HG02973 (cell line): ENCODE results near the gene SH2D1B.

ENCODE experiments used
- ATAC-seq: cut with Tn5 transposase; IDR thresholded peaks from one replicate; pipeline ENCODE4 v1.9.1; 2021; ENCODE audit warnings: moderate library complexity; ENCODE audit not compliant: unreplicated experiment

The SH2D1B gene

GRCh38 chr1:162383516-162383915 is 28.4 kb downstream of the SH2D1B start:
- no peak for ATAC-seq

DNA sequence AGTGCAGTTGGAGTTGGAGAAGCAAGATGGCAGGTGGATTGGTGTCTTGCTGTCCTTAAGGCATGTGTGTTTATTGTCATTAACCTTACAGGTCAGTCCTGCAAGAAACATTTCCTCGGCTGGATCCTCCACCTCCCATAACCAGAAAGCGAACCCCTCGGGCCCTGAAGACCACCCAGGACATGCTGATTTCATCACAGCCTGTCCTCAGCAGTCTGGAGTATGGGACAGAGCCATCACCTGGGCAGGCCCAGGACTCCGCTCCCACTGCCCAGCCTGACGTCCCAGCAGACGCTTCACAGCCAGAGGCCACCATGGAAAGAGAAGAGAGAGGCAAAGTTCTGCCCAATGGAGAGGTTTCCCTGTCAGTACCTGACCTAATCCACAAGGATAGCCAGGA is 28.8 kb downstream of the SH2D1B start:
- no peak for ATAC-seq

GRCh38 chr1:162381941-162382750 is 29.8 kb downstream of the SH2D1B start:
- no peak for ATAC-seq

- no peak for ATAC-seq
Measured at GRCh38 chr1:162381383-162381782, 30.6 kb downstream of the SH2D1B start, which contains the start of gene C1orf226. TSS of gene C1orf226 (plus strand) at chr1:162381728. CDS start at chr1:162381902, 174 bp downstream.

- ATAC-seq: no peak
Measured at GRCh38 chr1:162380061-162380846, 31.7 kb downstream of the SH2D1B start.

DNA sequence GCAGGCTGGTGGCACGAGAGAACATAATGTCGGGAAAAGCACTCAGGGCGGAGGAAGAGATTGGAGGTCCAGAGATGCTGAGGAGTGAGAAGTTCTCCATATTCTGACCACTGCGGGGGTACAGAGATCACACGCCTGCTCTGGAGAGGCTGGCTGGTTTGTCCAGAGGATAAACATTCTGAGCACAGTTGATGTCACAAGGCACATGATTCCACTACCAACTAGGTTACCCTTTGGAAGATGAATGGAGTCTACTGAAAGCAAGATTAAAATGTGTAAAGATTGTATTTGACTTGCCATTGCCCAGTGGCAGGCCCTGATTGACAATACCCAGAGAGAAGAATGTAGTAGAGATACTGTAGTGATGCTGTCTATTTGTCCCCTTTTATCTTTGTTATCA is 35.2 kb downstream of the SH2D1B start, which contains the start of gene SPATA46:
SPATA46 (minus strand) TSS at position 164 of the 400 bp plus-strand sequence; CDS start at position 100, 64 bp downstream.
- no peak for ATAC-seq

- no peak for ATAC-seq
Measured at GRCh38 chr1:162375463-162375862, 36.5 kb downstream of the SH2D1B start.

DNA sequence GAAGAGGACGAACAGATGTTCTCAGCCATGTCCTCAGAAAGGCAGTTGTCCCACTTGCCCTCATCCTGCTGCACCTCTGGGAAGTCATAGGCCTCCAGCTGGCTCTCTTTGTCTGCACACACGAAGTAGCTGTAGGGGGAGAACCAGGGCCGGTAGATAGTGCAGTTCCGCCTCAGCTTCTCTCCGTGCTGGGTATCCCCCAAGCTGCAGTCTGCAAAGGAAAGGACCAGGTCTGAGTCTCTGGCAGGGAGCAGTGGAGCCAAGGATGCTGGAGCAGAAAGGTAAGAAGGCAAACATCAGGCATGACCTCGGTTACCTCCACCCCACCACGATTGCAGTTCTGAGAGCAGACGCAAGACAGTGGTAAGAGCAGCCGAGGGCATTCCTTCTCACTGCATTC is 37.5 kb downstream of the SH2D1B start:
- no peak for ATAC-seq

- no peak for ATAC-seq
Measured at GRCh38 chr1:162373541-162374260, 38.2 kb downstream of the SH2D1B start.

DNA sequence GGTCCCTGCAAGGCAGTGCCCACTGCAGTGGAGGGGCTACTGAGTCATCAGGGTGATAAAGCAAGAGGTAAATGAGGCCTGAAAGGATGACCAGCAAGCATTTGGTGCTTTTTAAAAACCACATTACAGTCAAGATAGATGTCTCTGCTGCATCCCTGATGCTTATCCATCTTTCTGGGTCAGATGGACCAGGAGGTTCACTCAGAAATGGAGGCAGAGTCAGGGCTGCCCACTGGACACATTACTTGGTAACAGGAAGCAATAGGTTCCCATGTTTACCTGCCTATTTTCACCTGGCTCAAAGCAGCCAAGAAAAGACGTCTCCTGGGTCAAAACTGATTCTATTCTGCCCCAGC is 38.9 kb downstream of the SH2D1B start:
- no peak for ATAC-seq

- ATAC-seq: no peak
Measured at GRCh38 chr1:162372159-162373071, 39.5 kb downstream of the SH2D1B start.

GRCh38 chr1:162371611-162372010 is 40.3 kb downstream of the SH2D1B start:
- no peak for ATAC-seq

- ATAC-seq: no peak
Measured at GRCh38 chr1:162370721-162371120, 41.2 kb downstream of the SH2D1B start.

DNA sequence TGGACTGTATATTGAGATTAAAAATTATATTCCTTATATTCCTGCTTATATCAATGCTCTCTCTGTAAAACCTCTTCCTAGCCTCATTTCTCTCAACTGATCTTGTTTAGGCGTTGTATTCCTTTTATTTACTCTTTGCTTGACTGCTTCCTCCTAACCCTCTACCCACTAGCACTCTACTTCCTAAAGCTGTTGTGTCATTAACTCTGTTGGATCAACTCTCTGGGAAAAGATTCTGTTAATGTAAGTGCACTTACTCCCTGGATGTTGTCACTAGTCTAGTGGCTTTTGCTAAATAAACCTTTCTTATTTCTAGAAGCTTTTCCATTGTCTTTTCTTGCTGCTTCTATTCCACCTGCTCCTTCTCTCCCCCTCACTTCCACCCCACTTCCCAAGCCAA is 41.8 kb downstream of the SH2D1B start:
- no peak for ATAC-seq

DNA sequence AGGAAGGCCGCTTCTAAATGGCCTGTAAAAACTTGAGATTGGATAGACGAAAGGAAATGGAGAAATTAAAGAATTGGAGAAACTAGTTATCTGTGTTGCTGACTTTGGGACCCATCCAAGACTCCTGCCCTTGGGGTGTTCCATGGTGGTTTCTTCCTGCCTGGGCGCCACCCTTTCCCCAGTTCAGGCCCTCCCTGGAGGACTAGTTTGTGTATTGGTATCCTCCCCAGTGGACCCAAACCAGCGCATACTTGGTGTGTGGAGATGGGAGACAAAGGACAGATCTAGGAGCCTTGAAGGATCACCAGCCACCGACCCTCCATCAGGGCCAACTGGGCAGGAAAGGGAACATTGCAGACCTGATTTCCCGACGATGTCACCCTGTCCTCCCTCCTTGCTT is 42.4 kb downstream of the SH2D1B start:
- no peak for ATAC-seq

DNA sequence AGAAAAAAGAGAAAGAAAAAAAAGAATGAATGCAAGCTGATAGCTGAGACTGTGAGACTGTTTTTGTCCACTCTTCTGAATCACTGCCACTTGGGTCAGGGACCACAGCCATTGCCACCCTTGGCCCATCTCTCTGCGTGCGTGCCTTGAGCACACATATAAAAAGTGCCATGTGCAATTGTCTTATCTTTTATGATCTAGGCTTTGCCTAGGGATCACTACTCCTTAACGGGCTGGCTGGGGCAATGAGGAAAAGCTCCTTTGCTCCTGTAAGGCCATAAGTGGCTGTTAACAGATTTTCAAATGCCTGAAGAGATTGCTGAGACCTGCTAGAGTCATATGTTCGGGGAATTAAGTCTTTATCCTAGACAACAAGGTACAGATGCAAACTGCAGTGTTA is 43.5 kb downstream of the SH2D1B start:
- ATAC-seq: no peak

- no peak for ATAC-seq
Measured at GRCh38 chr1:162367772-162368171, 44.2 kb downstream of the SH2D1B start.

DNA sequence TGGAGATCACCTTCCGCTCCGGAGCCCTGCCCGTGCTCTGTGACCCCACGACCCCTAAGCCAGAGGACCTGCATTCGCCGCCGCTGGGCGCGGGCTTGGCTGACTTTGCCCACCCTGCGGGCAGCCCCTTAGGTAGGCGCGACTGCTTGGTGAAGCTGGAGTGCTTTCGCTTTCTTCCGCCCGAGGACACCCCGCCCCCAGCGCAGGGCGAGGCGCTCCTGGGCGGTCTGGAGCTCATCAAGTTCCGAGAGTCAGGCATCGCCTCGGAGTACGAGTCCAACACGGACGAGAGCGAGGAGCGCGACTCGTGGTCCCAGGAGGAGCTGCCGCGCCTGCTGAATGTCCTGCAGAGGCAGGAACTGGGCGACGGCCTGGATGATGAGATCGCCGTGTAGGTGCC is 44.9 kb downstream of the SH2D1B start:
- ATAC-seq: no peak

DNA sequence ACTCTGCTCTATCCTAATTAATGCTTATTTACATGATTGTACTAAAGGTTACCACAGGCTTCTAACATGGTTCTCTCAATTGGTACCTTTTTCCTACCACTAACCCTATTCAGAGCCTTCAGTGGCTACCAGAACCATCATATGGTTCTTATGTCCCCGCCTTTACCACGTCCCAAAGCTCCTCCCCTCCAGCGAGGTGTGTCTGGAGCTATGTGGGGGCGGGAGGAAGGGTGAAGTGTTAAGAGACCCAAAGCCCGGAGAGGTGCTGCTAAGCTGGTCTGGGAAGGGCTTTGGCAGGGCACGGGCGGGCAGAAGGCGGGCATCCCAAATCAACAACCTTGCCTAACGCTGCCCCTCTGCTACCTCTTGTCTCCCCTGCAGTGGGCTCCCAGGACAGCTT is 45.3 kb downstream of the SH2D1B start:
- no peak for ATAC-seq

GRCh38 chr1:162366149-162366548 is 45.8 kb downstream of the SH2D1B start:
- ATAC-seq: no peak
